NCI-H82 treated with DMSO at 0.1 percent for 48 hours (cell line): ENCODE results near the gene PSIP1.
"Not testable (repeated sequence)": the region's sequence is repeated elsewhere in the genome, so short reads cannot be mapped to it uniquely, and the experiment has no call there.

ENCODE experiments used
- DNase-seq: peaks from one replicate; lab custom pipeline; 2025; ENCODE audit not compliant: unreplicated experiment; lab: John Stamatoyannopoulos, UW

The PSIP1 gene

DNA sequence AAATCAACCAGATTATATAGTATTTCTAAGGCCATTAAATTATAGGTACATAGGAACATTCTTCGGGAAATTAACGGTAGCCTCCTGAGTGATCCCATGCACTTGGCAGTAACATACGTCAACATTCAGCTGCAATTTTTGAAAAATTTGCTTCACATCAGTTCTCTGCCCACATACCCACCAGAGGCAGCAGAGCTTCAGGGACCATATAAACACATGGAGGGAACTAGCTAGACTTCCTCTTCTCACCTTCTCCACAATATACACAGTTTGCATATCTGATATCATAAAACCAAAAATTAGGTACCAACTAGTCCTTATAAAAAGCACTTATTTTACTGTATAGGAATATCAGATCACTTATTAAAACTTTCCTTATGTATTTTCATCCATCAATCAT, 4.8 kb downstream of the PSIP1 start:
- no peak for DNase-seq

- DNase-seq: no peak
Measured at GRCh38 chr9:15501803-15502202, 9.0 kb downstream of the PSIP1 start.

DNA sequence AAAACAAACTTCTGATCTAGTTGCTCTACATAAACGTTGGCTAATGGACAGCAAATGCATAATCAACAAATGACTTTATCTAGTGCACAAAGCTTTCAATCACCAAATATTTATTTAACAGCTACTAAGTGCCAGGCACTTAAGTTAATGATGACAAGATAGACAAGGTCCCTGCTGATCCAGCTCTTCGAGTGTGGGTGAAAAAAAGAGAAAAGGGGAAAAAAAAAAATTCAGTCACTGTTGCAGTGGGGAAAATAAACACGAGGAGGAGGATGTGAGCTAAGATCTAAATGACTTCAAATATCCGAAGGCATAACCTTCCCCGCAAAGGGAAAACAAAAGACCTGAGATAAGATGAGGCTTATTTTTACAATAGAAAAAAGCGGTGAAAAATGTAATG, 9.6 kb downstream of the PSIP1 start:
- no peak for DNase-seq

GRCh38 chr9:15499139-15499538, 11.6 kb downstream of the PSIP1 start:
- DNase-seq: no peak

- no peak for DNase-seq
Measured at GRCh38 chr9:15498246-15498995, 12.3 kb downstream of the PSIP1 start.

- DNase-seq: no peak
Measured at GRCh38 chr9:15492485-15493150, 18.2 kb downstream of the PSIP1 start.

DNA sequence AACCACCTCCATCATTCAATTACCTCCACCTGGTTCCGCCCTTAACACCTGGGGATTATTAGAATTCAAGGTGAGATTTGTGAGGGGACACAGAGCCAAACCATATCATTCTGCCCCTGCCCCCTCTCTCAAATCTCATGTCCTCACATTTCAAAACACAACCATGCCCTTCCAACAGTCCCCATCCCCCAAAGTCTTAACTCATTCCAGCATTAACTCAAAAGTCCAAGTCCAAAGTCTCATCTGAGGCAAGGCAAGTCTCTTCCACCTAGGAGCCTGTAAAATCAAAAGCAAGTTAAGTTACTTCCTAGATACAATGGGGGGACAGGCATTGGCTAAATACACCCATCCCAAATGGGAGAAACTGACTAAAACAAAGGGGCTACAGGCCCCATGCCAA, 18.8 kb downstream of the PSIP1 start:
- no peak for DNase-seq

DNA sequence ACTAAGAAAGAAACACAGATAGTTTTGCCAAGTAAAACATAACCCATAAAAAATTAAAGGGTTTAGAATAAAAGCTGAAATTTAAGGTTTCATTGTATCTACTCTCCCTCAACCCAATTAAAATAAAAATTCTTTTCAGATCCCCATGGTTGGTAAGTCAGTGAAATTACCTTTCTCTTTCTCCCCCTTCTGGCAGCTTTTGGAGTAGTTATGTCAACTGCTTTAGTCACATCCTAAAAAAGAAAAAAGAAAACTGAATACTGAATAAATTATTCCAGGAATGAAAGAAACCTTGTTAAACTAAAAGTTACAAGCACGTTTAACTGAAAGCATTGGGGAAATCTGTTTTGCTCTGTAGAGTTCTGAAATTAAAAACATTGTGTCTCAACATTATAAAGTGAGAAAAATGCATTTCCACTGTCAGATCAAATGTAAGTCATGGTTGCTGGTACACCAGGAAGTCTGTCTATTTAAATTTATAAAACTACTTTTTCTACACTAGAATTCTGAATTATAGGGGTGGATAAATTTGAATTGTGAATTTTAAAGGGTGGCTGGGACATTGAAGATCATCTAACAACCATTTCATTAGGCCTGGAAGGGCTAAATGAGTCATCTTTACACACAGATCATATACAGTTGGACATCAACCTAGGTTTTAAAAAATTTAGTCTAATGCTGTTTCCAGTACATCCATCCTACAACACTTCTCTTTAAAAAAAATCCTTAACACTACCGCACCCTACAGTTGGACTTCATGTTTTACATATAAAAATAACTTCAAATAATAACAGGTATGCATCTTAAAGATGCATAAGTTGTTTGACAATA, 24.7 kb downstream of the PSIP1 start:
- DNase-seq: no peak

DNA sequence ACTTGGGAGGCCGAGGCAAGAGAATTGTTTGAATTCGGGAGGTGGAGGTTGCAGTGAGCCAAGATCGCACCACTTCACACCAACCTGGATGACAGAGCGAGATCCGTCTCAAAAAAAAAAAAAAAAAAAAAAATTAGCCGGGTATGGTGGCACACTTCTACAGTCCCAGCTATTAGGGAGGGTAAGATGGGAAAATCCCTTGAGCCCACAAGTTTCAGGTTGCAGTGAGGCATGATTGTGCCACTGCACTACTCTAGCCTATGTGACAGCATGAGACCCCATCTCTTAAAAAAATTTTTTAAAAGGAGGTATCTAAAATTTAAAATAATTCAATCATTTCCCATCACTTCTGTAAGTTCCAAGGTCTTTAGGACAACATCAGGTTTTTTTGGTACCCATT, 26.0 kb downstream of the PSIP1 start:
- no peak for DNase-seq

DNA sequence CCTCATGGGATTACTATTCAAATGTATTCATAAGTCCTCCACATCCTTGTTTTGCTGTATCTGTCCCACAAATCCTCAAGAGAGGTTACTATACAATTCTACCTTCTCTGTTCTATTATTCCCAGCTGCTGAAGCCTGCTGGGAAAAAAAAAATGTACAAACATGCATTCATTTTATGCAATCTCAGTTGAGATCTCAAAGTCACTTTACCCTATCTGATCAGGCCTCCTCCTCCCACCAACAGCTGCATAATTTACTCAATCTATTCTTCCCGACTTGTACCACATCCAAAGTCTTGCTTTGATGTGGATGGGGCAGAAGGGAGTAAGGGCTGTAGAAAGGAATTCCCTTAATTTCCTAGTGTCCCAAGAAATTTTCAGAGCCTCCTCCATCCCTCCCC, 28.6 kb downstream of the PSIP1 start:
- DNase-seq: no peak

GRCh38 chr9:15480028-15480427, 30.7 kb downstream of the PSIP1 start:
- DNase-seq: no peak

DNA sequence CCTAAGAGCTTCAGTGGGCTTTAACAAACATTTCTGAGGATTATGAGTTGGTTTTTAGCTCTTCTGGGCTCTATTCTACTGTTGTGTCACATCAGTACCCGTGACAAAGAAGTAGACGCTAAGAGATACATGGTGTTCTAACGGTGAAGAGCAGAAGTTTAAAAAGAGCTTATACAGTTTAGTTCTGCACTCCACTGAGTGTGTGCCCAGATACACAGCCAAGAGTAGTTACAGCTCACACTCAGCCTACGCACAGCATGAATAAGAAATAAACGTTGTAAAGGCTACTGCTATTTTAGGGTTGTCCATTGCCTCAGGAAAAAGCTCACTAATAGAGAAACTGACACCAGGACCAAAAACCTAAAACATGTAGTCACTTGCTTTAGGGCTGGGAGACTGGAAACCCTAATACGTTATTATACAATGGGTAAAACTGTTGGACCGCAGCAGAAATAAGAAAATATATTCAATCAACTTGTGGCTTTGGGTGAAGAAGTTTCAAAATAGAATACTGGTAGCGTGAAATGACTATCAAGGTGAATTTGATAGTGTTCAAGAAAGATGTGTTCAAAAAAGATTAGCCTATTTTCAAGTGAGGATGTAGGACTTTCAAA, 34.7 kb downstream of the PSIP1 start:
- no peak for DNase-seq

GRCh38 chr9:15469862-15470261, 40.9 kb downstream of the PSIP1 start:
- DNase-seq: no peak

- DNase-seq: no peak
Measured at GRCh38 chr9:15469406-15469805, 41.4 kb downstream of the PSIP1 start.

DNA sequence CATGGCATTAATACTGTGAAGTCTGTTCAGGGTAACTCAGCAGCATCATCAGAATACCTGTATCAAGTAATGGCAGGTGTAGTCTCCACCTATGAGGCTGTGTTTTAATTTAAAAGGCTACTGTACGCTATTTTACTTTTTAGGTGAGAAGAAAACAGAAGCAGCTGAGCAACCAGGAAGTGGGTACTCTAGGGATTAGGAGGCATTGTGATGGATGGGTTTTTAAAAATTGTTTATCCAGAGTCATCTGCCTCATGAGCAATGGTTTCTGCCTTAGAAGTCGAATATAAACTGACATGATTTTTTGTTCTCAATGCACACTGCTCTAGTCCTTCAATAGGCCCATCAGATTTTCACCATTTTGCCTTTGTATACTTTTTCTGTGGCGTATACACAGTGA, 42.6 kb downstream of the PSIP1 start:
- DNase-seq: no peak

GRCh38 chr9:15461601-15462000, 49.2 kb downstream of the PSIP1 start:
- DNase-seq: no peak

GRCh38 chr9:15461056-15461455, 49.7 kb downstream of the PSIP1 start:
- DNase-seq: no peak

- no peak for DNase-seq
Measured at GRCh38 chr9:15453956-15454355, 56.8 kb downstream of the PSIP1 start.

GRCh38 chr9:15444141-15444540, 66.6 kb downstream of the PSIP1 start:
- DNase-seq: no peak

- DNase-seq: not testable (repeated sequence)
Measured at GRCh38 chr9:15442264-15442663, 68.5 kb downstream of the PSIP1 start.

- not testable (repeated sequence) for DNase-seq
Measured at GRCh38 chr9:15441841-15442240, 68.9 kb downstream of the PSIP1 start.
